PC-9 (cell line): ENCODE measurements around the gene THNSL1.

Source experiments
- EZH2 ChIP-seq: fragments of 200-600 bp; sonication (generic); IDR thresholded peaks from 2 replicates; pipeline ENCODE4 v1.8.0; 2017; ENCODE audit warnings: antibody characterized with exemption, low read depth
- TF ChIP-seq, protein P1 (sequence below): fragments of 200-600 bp; sonication (generic); conservative IDR thresholded peaks from 2 replicates; pipeline ENCODE4 v1.6.1; 2017; ENCODE audit warnings: mixed run types, antibody characterized with exemption, mild to moderate bottlenecking, moderate library complexity

DNA sequence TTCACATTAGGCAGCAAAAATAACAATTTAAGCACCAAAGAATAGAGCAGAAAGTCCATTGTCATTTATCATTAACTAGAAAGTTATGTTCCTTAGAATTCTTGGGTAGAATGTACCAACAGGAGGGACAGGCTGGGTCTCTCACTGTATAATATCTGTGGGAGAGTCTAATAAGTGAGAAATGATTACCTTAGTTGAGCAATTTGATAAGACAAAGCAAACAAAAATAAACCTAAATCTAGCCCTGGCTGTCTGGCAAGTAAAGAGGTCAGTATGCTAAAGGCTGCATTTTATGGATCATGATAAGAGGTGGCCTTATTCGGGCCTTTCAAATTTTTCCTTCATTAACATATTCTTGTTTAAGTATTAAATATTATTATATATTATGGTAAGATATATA lies 35.6 kb downstream of the THNSL1 start:
- no peak for TF ChIP-seq EZH2
- TF ChIP-seq, protein P1, sequence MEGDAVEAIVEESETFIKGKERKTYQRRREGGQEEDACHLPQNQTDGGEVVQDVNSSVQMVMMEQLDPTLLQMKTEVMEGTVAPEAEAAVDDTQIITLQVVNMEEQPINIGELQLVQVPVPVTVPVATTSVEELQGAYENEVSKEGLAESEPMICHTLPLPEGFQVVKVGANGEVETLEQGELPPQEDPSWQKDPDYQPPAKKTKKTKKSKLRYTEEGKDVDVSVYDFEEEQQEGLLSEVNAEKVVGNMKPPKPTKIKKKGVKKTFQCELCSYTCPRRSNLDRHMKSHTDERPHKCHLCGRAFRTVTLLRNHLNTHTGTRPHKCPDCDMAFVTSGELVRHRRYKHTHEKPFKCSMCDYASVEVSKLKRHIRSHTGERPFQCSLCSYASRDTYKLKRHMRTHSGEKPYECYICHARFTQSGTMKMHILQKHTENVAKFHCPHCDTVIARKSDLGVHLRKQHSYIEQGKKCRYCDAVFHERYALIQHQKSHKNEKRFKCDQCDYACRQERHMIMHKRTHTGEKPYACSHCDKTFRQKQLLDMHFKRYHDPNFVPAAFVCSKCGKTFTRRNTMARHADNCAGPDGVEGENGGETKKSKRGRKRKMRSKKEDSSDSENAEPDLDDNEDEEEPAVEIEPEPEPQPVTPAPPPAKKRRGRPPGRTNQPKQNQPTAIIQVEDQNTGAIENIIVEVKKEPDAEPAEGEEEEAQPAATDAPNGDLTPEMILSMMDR, result no peak
